Stimulated activated CD4-positive, alpha-beta T cell treated with anti-CD3 and anti-CD28 coated beads, Interleukin-12 subunit alpha, Interleukin-12 subunit beta, amount 100 ng/mL, for 48 hours (primary cell): Measurements from ENCODE around the gene NXPH4.

Experiments
- DNase-seq, 3 donors: peaks; one replicate each; pipeline ENCODE4 v3.0.0-alpha.2; 2020; ENCODE audit warnings: low read depth in 2 of 3, low spot score in 1 of 3

The NXPH4 gene

GRCh38 chr12:57270966-57271470 lies 54.4 kb downstream of the NXPH4 start:
- DNase-seq = no peak

GRCh38 chr12:57272337-57273151 lies 56.0 kb downstream of the NXPH4 start:
- DNase-seq = no peak

GRCh38 chr12:57273516-57273915 lies 56.9 kb downstream of the NXPH4 start:
- no peak for DNase-seq
